Adrenal gland (tissue), 12 donors: ENCODE measurements around the gene SPAM1. TPM values are rescaled to one million over a fixed set of nuclear protein-coding genes. Genes with fewer than 3 reads are reported as not detected.

Experiments used
- DNase-seq, 7 donors: peaks; one replicate each; pipeline ENCODE4 v3.0.0-alpha.2; 2019 to 2020
- H3K27ac ChIP-seq, 5 donors: fragments of 200-600 bp; sonication (generic) in 4 of 5; 1 replicate in 3 of 5; 2 replicates in 2 of 5; pipeline versions ENCODE4 v1.5.1 to v1.8.0; 2016 to 2020; ENCODE audit warnings: mild to moderate bottlenecking in 1 of 5
- H3K27me3 ChIP-seq: fragments of 200-600 bp; 2 replicates; pipeline ENCODE4 v1.8.0; 2021
- H3K36me3 ChIP-seq, 2 donors: fragments of 200-600 bp; replicated peaks in 1 of 2; 1 replicate in 1 of 2; 2 replicates in 1 of 2; pipeline versions ENCODE4 v1.5.1 to v1.8.0; 2018 to 2022
- H3K4me1 ChIP-seq, 2 donors: fragments of 200-600 bp; replicated peaks in 1 of 2; 1 replicate in 1 of 2; 2 replicates in 1 of 2; pipeline versions ENCODE4 v1.5.1 to v1.8.0; 2018 to 2021
- H3K4me3 ChIP-seq, 4 donors: fragments of 200-600 bp; sonication (generic) in 3 of 4; one replicate each; pipeline ENCODE4 v1.5.1; 2016 to 2018
- H3K9me3 ChIP-seq, 3 donors: fragments of 200-600 bp; sonication (generic) in 1 of 3; replicated peaks in 1 of 3; 1 replicate in 2 of 3; 2 replicates in 1 of 3; pipeline versions ENCODE4 v1.5.1 to v1.8.0; 2016 to 2021
- POLR2A ChIP-seq, 2 donors: fragments of 450-650 bp; IDR thresholded peaks; one replicate each; pipeline ENCODE4 v1.6.1; 2017; ENCODE audit warnings: antibody characterized with exemption in 2 of 2, mild to moderate bottlenecking in 2 of 2, moderate library complexity in 1 of 2
- WGBS, 4 donors: extraction: QIAGEN DNeasy Blood & Tissue Kit in 2 of 4; methylation state at CpG; one replicate each; pipeline versions ENCODE4 v1.1.5 to v1.1.7; 2013 to 2017; 5-methylcytosine and 5-hydroxymethylcytosine counted together
- intact Hi-C, 2 donors: fragments of 100-400 bp; cut with DNase I; formaldehyde crosslinking; loops; one replicate each; pipeline versions ENCODE4 v1.14.1 to v1.15.0; 2022 to 2023
- polyA plus RNA-seq, 3 donors: library from polyadenylated mRNA; stranded (reverse); fragments of 200-250 nt in 2 of 3; fragments of 350-450 nt in 1 of 3; fragmentation: Illumina TruSeq in 1 of 3; extraction: RNeasy Lipid Tissue Mini Kit (QIAGEN cat#74804) in 1 of 3; gene quantifications; one replicate each; pipeline ENCODE4 v1.2.3, GENCODE V29; 2013 to 2014
- total RNA-seq, 9 donors: library from RNA; depleted of rRNA in 4 of 9; stranded (reverse); fragments of >200 nt in 4 of 9; fragments of 120-200 nt in 1 of 9; fragmentation: NEBNext Ultra II Directional in 1 of 9; extraction: Animal tissue kit (Norgen Biotek cat#: 25700) in 1 of 9; gene quantifications; one replicate each; pipeline versions ENCODE4 v1.1.0 to v1.2.4, GENCODE V29; 2013 to 2023
- TF ChIP-seq, protein P1 (sequence below), 6 experiments: fragments of 450-650 bp in 4 of 6; fragments of 200-600 bp in 2 of 6; sonication (generic) in 1 of 6; IDR thresholded peaks; 1 replicate in 5 of 6; 2 replicates in 1 of 6; pipeline versions ENCODE4 v1.5.1 to v1.8.0; 2016 to 2021; ENCODE audit warnings: antibody characterized with exemption in 6 of 6, mild to moderate bottlenecking in 2 of 6, moderate library complexity in 1 of 6
- donor health status: healthy with polysubstance abuse.
- donor health status: Bipolar disorder and iron deficiency.
- donor health status: DM: yes; HTN: yes; CAD: no.
- donor health status: DM: no; HTN: no; CAD: no.
- donor health status: DM: no; HTN: no; CAD: no.
- donor health status: DM: yes; HTN: yes; CAD: no.

The SPAM1 gene
- total and polyA plus RNA-seq, 12 donors = not detected

DNA sequence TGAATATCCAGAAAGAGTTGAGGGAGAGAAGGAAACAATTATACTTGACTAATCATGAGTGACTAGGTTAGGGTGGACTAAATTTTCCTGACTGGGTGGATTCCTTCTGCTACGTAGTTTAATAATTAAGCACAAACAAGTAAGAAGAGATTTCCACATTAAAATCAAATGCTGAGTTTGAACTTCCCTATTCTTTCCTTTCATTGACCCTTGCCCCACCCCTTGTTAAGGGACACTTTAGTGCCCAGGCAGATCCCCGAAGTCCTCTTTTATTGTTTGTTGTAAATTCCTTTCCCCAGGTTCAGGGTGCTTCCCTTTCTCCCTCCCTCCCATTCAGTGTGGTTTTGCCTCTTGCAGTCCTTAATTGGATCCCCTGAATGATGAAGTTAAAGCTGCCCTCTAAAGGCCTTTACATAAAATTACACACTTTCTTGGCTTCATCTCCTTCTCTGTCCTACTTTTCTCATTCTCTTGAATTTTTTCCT lies 8.8 kb upstream of the SPAM1 start:
- no peak for DNase-seq
- Histone ChIP-seq H3K27me3 (no peaks in the 10 kb centered on the region), H3K4me3 (no peak overlapping the region), H3K4me1 (no peaks in the 10 kb centered on the region), H3K36me3 (no peaks in the 10 kb centered on the region), H3K27ac (no peak overlapping the region), H3K9me3 (no peaks in the 10 kb centered on the region)
- intact Hi-C loops = no loop called here
- WGBS, 4 donors = 44 to 65% (median 51%) methylated on average over 2 of the region's 2 CpGs
- TF ChIP-seq, protein P1, sequence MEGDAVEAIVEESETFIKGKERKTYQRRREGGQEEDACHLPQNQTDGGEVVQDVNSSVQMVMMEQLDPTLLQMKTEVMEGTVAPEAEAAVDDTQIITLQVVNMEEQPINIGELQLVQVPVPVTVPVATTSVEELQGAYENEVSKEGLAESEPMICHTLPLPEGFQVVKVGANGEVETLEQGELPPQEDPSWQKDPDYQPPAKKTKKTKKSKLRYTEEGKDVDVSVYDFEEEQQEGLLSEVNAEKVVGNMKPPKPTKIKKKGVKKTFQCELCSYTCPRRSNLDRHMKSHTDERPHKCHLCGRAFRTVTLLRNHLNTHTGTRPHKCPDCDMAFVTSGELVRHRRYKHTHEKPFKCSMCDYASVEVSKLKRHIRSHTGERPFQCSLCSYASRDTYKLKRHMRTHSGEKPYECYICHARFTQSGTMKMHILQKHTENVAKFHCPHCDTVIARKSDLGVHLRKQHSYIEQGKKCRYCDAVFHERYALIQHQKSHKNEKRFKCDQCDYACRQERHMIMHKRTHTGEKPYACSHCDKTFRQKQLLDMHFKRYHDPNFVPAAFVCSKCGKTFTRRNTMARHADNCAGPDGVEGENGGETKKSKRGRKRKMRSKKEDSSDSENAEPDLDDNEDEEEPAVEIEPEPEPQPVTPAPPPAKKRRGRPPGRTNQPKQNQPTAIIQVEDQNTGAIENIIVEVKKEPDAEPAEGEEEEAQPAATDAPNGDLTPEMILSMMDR (IDR thresholded peaks at IDR 0.05) = peak; percentile 12 to 32 (median 28)
- no peak for TF ChIP-seq POLR2A (IDR thresholded peaks at IDR 0.05)

DNA sequence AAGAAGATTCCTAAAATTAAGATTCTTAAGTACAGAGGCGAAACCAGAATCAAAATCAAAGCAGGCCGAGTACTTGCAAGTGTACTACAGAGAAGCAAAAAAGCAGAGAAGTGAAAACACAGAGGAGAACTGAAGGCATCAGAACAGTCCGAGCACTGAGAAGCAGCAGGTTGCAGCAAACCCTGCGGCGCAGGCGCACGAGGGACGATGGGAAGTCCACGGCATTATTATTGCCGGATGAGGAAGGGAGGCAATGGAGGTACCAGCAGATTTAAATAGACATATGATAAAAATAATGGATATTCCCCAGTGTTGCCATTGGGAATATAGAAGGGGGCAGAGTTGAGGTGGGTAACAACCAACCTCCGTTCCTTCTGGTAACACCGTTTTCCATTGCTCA lies 7.2 kb upstream of the SPAM1 start:
- intact Hi-C loops = no loop called here
- WGBS, 4 donors = 88 to 94% (median 92%) methylated on average over 12 of the region's 12 CpGs

DNA sequence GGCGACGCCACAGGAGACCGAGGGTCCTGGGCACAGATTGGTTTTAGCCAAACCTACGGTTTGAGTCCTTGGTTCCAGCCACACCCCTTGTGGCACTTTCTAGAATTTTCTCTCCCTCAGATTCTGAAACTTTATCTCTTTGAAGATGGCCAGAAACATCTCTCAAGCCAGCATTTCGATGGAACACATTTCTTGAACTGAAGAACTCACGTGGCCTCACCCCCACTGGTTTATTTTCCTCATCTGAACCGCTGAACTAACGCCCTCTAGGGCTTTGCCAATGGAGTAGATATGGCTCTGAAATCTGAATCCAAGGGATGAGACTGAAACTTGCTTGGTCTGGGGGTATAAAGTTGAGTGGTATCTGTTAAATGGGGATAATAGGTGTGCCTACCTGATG lies 6.7 kb upstream of the SPAM1 start:
- Histone ChIP-seq H3K27me3 (no peaks in the 10 kb centered on the region), H3K9me3 (no peaks in the 10 kb centered on the region), H3K27ac (no peak overlapping the region), H3K4me3 (no peak overlapping the region), H3K4me1 (no peaks in the 10 kb centered on the region), H3K36me3 (no peaks in the 10 kb centered on the region)
- 77 to 92% (median 90%) methylated on average over 8 of the region's 8 CpGs for WGBS, 4 donors
- no peak for TF ChIP-seq POLR2A (IDR thresholded peaks at IDR 0.05)
- TF ChIP-seq, protein P1 (IDR thresholded peaks at IDR 0.05) = no peak
- intact Hi-C loops = no loop called here
- no peak for DNase-seq

More for the DNA sequence above, 7.2 kb upstream of the SPAM1 start:
- TF ChIP-seq, protein P1 (IDR thresholded peaks at IDR 0.05) = no peak
- no peak for DNase-seq
- Histone ChIP-seq H3K27me3 (no peaks in the 10 kb centered on the region), H3K4me3 (no peak overlapping the region), H3K27ac (no peak overlapping the region), H3K36me3 (no peaks in the 10 kb centered on the region), H3K4me1 (no peaks in the 10 kb centered on the region), H3K9me3 (no peaks in the 10 kb centered on the region)

DNA sequence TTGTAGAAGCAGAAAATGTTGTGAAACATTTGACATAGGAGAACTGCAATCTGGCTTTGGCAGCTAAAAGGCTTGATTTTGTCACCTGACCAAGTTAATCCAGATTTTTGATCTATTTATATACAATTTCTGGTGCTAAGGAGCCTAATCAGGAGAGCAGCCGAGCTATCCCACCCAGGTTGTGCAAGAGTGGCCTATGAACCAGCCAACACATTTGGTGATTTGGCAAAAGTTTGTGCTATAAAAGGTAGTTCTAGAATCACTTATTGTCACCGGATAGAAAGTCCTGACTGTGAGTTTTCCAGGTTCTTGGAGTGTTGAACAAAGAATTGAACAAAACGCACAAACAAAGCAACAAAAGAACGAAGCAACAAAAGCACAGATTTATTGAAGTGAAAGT lies 1.4 kb upstream of the SPAM1 start:
- WGBS, 4 donors = 72 to 86% (median 85%) methylated on average over 4 of the region's 4 CpGs

More for the DNA sequence above, 1.4 kb upstream of the SPAM1 start:
- no peak for DNase-seq
- TF ChIP-seq POLR2A (IDR thresholded peaks at IDR 0.05) = no peak
- TF ChIP-seq, protein P1 (IDR thresholded peaks at IDR 0.05) = no peak
- H3K4me3 ChIP-seq = no peak overlapping the region
- H3K27ac ChIP-seq = no peak overlapping the region
- intact Hi-C loops = no loop called here
- no peaks in the 10 kb centered on the region for H3K36me3 ChIP-seq
- no peaks in the 10 kb centered on the region for H3K27me3 ChIP-seq
- no peaks in the 10 kb centered on the region for H3K9me3 ChIP-seq
- no peaks in the 10 kb centered on the region for H3K4me1 ChIP-seq
